HepG2 (cell line): ENCODE results near the gene PSMD8. TPM values are rescaled to one million over a fixed set of nuclear protein-coding genes. Genes with fewer than 3 reads are reported as not detected.

ENCODE experiments used
- AGO1 ChIP-seq: fragments of 200-400 bp; formaldehyde crosslinking; IDR thresholded peaks from 2 replicates; pipeline ENCODE4 v1.6.1; 2017; ENCODE audit warnings: mild to moderate bottlenecking, low read depth, low read length, moderate library complexity; ENCODE audit not compliant: poor library complexity, severe bottlenecking
- ATRX ChIP-seq: sonication (generic); formaldehyde crosslinking; IDR thresholded peaks from 2 replicates; pipeline ENCODE4 v1.4.0; 2020; ENCODE audit warnings: missing genetic modification reagents, borderline replicate concordance
- FOXK2 ChIP-seq: fragments of 450-650 bp; IDR thresholded peaks from 2 replicates; pipeline ENCODE4 v1.6.1; 2016
- NFRKB ChIP-seq: fragments of 450-650 bp; IDR thresholded peaks from 2 replicates; pipeline ENCODE4 v1.6.1; 2017
- NKX3-1 ChIP-seq: sonication (generic); formaldehyde crosslinking; IDR thresholded peaks from 2 replicates; pipeline ENCODE4 v1.5.0; 2020; ENCODE audit warnings: missing genetic modification reagents
- SALL1 ChIP-seq: sonication (generic); formaldehyde crosslinking; IDR thresholded peaks from 2 replicates; pipeline ENCODE4 v1.8.0; 2022; ENCODE audit warnings: mild to moderate bottlenecking, missing genetic modification reagents
- SALL2 ChIP-seq: sonication (generic); formaldehyde crosslinking; IDR thresholded peaks from 2 replicates; pipeline ENCODE4 v1.8.1; 2023; ENCODE audit warnings: mild to moderate bottlenecking, missing genetic modification reagents, inconsistent platforms
- SRSF1 ChIP-seq: fragments of 200-400 bp; formaldehyde crosslinking; optimal IDR thresholded peaks from 2 replicates; pipeline ENCODE3; 2017; ENCODE audit warnings: mild to moderate bottlenecking, low read depth, low read length, moderate library complexity
- STAG1 ChIP-seq: sonication (generic); formaldehyde crosslinking; IDR thresholded peaks from 2 replicates; pipeline ENCODE4 v1.4.0; 2020; ENCODE audit warnings: missing genetic modification reagents
- THAP11 ChIP-seq: IDR thresholded peaks from 2 replicates; pipeline ENCODE4 v1.6.1; 2016; ENCODE audit warnings: missing biosample characterization, missing genetic modification reagents
- ZBTB38 ChIP-seq: sonication (generic); formaldehyde crosslinking; IDR thresholded peaks from 2 replicates; pipeline ENCODE4 v1.5.1; 2020; ENCODE audit warnings: mild to moderate bottlenecking, missing genetic modification reagents
- ZMYM4 ChIP-seq: sonication (generic); formaldehyde crosslinking; IDR thresholded peaks from 2 replicates; pipeline ENCODE4 v1.8.1; 2023; ENCODE audit warnings: mild to moderate bottlenecking, missing genetic modification reagents
- ZNF331 ChIP-seq: sonication (generic); formaldehyde crosslinking; IDR thresholded peaks from 2 replicates; pipeline ENCODE4 v1.4.0; 2020; ENCODE audit warnings: missing genetic modification reagents
- ZNF337 ChIP-seq: sonication (generic); formaldehyde crosslinking; IDR thresholded peaks from 2 replicates; pipeline ENCODE4 v1.5.1; 2020; ENCODE audit warnings: missing genetic modification reagents, low read depth, mild to moderate bottlenecking, borderline replicate concordance
- ZNF34 ChIP-seq: sonication (generic); formaldehyde crosslinking; IDR thresholded peaks from 2 replicates; pipeline ENCODE4 v1.4.0; 2020; ENCODE audit warnings: mild to moderate bottlenecking, missing genetic modification reagents, borderline replicate concordance
- ZNF451 ChIP-seq: sonication (generic); formaldehyde crosslinking; IDR thresholded peaks from 2 replicates; pipeline ENCODE4 v1.5.0; 2020; ENCODE audit warnings: mild to moderate bottlenecking, missing genetic modification reagents
- ZNF577 ChIP-seq: sonication (generic); formaldehyde crosslinking; IDR thresholded peaks from 2 replicates; pipeline ENCODE4 v1.4.0; 2020; ENCODE audit warnings: mild to moderate bottlenecking, low read depth, missing genetic modification reagents, borderline replicate concordance
- ZNF746 ChIP-seq: sonication (generic); formaldehyde crosslinking; IDR thresholded peaks from 2 replicates; pipeline ENCODE4 v1.8.0; 2022; ENCODE audit warnings: mild to moderate bottlenecking, missing genetic modification reagents
- ZNF781 ChIP-seq: sonication (generic); formaldehyde crosslinking; IDR thresholded peaks from 2 replicates; pipeline ENCODE4 v1.5.1; 2020; ENCODE audit warnings: borderline replicate concordance, mild to moderate bottlenecking, missing genetic modification reagents; ENCODE audit errors: not compliant biosample characterization
- ZSCAN31 ChIP-seq: sonication (generic); formaldehyde crosslinking; IDR thresholded peaks from 2 replicates; pipeline ENCODE4 v1.5.0; 2020; ENCODE audit warnings: low read depth, mild to moderate bottlenecking, missing genetic modification reagents
- polyA plus RNA-seq, 8 experiments: library from polyadenylated mRNA; depleted of rRNA in 3 of 8; stranded (reverse) in 7 of 8; unstranded in 1 of 8; fragments of >200 nt; fragmentation: Illumina TruSeq in 4 of 8; extraction: Trizol in 4 of 8; gene quantifications; 2 replicates each; pipeline versions ENCODE4 v1.2.1 to v1.2.3, GENCODE V29; 2011 to 2016; ENCODE audit warnings: low read depth in 4 of 8, missing spikeins in 1 of 8, mixed read lengths in 1 of 8; ENCODE audit not compliant: insufficient read depth in 1 of 8
- total RNA-seq, 5 experiments: library from RNA; depleted of rRNA; stranded (reverse); fragments of >200 nt; fragmentation: Illumina TruSeq; extraction: Trizol; gene quantifications; 2 replicates each; pipeline ENCODE4 v1.2.3, GENCODE V29; 2016; ENCODE audit warnings: low read depth in 1 of 5
- TF ChIP-seq, protein P1 (sequence below): sonication (generic); formaldehyde crosslinking; IDR thresholded peaks from 2 replicates; pipeline ENCODE4 v1.5.1; 2020; ENCODE audit warnings: mild to moderate bottlenecking, missing genetic modification reagents, borderline replicate concordance
- TF ChIP-seq, protein P2 (sequence below): sonication (generic); formaldehyde crosslinking; IDR thresholded peaks from 2 replicates; pipeline ENCODE4 v1.5.0; 2020; ENCODE audit warnings: missing genetic modification reagents
- TF ChIP-seq, protein P3 (sequence below): sonication (generic); formaldehyde crosslinking; IDR thresholded peaks from 2 replicates; pipeline ENCODE4 v1.8.1; 2023; ENCODE audit warnings: missing genetic modification reagents, inconsistent platforms, borderline replicate concordance

PSMD8 gene
- total and polyA plus RNA-seq, 2 of the 13 experiments (the other 11 are each of a cell fraction or from before 2014, with no cell fraction given): 162 to 296 TPM

DNA sequence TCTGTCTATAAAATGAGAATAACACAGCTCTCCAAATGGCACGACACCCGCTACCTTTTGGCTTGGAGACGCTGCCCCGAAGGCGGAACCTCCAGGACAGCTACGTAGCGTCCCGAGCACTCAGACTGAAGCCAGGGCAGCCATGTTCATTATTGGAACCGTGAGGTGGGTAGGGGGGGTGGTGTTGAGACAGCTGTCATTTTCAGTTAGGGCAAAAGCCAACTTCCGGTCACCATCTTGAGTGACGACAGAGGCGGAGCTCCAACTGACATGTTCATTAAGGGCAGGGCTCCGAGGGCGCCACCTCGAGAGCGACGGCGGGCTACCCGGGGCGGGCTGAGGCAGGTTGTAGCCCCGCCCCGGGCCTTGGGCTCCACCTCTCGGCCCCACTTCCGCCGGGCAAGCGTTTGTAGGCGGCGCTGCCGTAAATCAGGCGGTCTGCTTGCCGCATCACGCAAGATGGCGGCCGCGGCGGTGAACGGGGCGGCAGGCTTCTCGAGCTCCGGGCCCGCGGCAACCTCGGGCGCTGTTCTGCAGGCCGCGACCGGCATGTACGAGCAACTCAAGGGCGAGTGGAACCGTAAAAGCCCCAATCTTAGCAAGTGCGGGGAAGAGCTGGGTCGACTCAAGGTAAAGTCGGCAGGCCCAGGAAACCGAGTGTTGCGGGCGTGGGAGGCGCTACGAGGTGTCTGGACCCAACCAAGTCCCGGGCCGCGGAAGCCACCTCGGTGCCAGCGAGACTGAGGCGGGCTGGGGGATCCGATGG is at the start of gene PSMD8 (continued):
- TF ChIP-seq ZNF781 (CRISPR knock-in tag): peak; percentile 65
- peak; percentile 89; the same call in 1 of the 2 replicates for TF ChIP-seq ZNF34 (CRISPR knock-in tag)
- TF ChIP-seq ZMYM4: peak; percentile 75
- peak; percentile 85 for TF ChIP-seq SALL1
- no peak for TF ChIP-seq ZNF337 (CRISPR knock-in tag)
- TF ChIP-seq ZNF331 (CRISPR knock-in tag): peak; percentile 40; the same call in 1 of the 2 replicates
- no peak for TF ChIP-seq AGO1
- no peak; the same call in 1 of the 2 replicates for TF ChIP-seq ZNF746 (CRISPR knock-in tag)
- TF ChIP-seq SRSF1: peak; percentile 68
- TF ChIP-seq FOXK2: no peak; the same call in 1 of the 2 replicates
- TF ChIP-seq, protein P1, sequence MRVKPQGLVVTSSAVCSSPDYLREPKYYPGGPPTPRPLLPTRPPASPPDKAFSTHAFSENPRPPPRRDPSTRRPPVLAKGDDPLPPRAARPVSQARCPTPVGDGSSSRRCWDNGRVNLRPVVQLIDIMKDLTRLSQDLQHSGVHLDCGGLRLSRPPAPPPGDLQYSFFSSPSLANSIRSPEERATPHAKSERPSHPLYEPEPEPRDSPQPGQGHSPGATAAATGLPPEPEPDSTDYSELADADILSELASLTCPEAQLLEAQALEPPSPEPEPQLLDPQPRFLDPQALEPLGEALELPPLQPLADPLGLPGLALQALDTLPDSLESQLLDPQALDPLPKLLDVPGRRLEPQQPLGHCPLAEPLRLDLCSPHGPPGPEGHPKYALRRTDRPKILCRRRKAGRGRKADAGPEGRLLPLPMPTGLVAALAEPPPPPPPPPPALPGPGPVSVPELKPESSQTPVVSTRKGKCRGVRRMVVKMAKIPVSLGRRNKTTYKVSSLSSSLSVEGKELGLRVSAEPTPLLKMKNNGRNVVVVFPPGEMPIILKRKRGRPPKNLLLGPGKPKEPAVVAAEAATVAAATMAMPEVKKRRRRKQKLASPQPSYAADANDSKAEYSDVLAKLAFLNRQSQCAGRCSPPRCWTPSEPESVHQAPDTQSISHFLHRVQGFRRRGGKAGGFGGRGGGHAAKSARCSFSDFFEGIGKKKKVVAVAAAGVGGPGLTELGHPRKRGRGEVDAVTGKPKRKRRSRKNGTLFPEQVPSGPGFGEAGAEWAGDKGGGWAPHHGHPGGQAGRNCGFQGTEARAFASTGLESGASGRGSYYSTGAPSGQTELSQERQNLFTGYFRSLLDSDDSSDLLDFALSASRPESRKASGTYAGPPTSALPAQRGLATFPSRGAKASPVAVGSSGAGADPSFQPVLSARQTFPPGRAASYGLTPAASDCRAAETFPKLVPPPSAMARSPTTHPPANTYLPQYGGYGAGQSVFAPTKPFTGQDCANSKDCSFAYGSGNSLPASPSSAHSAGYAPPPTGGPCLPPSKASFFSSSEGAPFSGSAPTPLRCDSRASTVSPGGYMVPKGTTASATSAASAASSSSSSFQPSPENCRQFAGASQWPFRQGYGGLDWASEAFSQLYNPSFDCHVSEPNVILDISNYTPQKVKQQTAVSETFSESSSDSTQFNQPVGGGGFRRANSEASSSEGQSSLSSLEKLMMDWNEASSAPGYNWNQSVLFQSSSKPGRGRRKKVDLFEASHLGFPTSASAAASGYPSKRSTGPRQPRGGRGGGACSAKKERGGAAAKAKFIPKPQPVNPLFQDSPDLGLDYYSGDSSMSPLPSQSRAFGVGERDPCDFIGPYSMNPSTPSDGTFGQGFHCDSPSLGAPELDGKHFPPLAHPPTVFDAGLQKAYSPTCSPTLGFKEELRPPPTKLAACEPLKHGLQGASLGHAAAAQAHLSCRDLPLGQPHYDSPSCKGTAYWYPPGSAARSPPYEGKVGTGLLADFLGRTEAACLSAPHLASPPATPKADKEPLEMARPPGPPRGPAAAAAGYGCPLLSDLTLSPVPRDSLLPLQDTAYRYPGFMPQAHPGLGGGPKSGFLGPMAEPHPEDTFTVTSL (CRISPR knock-in tag): peak; percentile 35; the same call in 1 of the 2 replicates
- TF ChIP-seq NKX3-1 (CRISPR knock-in tag): no peak
- peak; percentile 81; the same call in 1 of the 2 replicates for TF ChIP-seq ZBTB38 (CRISPR knock-in tag)
- TF ChIP-seq NFRKB: no peak
- peak; percentile 93 for TF ChIP-seq THAP11
- peak; percentile 75; the same call in 1 of the 2 replicates for TF ChIP-seq ZNF451 (CRISPR knock-in tag)
- peak; percentile 65; the same call in 1 of the 2 replicates for TF ChIP-seq SALL2
- TF ChIP-seq, protein P2, sequence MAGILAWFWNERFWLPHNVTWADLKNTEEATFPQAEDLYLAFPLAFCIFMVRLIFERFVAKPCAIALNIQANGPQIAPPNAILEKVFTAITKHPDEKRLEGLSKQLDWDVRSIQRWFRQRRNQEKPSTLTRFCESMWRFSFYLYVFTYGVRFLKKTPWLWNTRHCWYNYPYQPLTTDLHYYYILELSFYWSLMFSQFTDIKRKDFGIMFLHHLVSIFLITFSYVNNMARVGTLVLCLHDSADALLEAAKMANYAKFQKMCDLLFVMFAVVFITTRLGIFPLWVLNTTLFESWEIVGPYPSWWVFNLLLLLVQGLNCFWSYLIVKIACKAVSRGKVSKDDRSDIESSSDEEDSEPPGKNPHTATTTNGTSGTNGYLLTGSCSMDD (CRISPR knock-in tag): 0 out of 2 replicates have a peak, but pooled peaks have one; percentile 20
- no peak for TF ChIP-seq STAG1 (CRISPR knock-in tag)
- no peak for TF ChIP-seq ATRX
- TF ChIP-seq, protein P3, sequence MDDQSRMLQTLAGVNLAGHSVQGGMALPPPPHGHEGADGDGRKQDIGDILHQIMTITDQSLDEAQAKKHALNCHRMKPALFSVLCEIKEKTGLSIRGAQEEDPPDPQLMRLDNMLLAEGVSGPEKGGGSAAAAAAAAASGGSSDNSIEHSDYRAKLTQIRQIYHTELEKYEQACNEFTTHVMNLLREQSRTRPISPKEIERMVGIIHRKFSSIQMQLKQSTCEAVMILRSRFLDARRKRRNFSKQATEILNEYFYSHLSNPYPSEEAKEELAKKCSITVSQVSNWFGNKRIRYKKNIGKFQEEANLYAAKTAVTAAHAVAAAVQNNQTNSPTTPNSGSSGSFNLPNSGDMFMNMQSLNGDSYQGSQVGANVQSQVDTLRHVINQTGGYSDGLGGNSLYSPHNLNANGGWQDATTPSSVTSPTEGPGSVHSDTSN: peak; percentile 63; the same call in 1 of the 2 replicates
- peak; percentile 83 for TF ChIP-seq ZSCAN31 (CRISPR knock-in tag)
- no peak for TF ChIP-seq ZNF577
